ENCODE results near the gene SHC4. TPM values are rescaled to one million over a fixed set of nuclear protein-coding genes. Genes with fewer than 3 reads are reported as not detected.
"Not testable (repeated sequence)": the region's sequence is repeated elsewhere in the genome, so short reads cannot be mapped to it uniquely, and the experiment has no call there.

The SHC4 gene
- polyA plus RNA-seq, 3 donors = 0.09 to 1.9 (median 0.15) TPM

- no peak overlapping the region for H3K27ac ChIP-seq (ENCODE audit: low read depth, low read length)
- WGBS, 3 donors = 92 to 96% (median 94%) methylated on average over 35 of the region's 35 CpGs
These were observed 9.2 kb upstream of the SHC4 start for GRCh38 chr15:48972750-48973503.

DNA sequence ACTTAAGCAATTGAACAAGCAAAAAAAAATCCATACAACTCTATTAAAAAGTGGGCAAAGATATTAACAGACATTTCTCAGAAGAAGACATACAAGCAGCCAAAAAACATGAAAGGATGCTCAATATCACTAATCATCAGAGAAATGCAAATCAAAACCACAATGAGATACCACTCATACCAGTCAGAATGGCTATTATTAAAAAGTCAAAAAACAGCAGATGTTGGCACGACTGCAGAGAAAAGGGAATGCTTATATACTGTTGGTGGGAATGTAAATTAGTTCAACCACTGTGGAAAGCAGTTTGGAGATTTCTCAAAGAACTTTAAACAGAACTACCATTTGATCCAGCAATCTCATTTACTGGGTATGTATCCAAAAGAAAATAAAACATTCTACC, 7.2 kb upstream of the SHC4 start:
- WGBS, 3 donors = 76 to 88% (median 80%) methylated on average over 1 of the region's 1 CpG
- H3K27ac ChIP-seq (ENCODE audit: low read depth, low read length) = not testable (repeated sequence)

GRCh38 chr15:48968066-48968465, 4.3 kb upstream of the SHC4 start:
- no peak overlapping the region for H3K27ac ChIP-seq (ENCODE audit: low read depth, low read length)
- 77 to 93% (median 91%) methylated on average over 4 of the region's 4 CpGs for WGBS, 3 donors

GRCh38 chr15:48967336-48967735, 3.6 kb upstream of the SHC4 start:
- no peak overlapping the region for H3K27ac ChIP-seq (ENCODE audit: low read depth, low read length)

GRCh38 chr15:48966595-48967301, 3.0 kb upstream of the SHC4 start:
- WGBS, 3 donors = 49 to 74% (median 61%) methylated on average over 2 of the region's 2 CpGs
- H3K27ac ChIP-seq (ENCODE audit: low read depth, low read length) = no peak overlapping the region

GRCh38 chr15:48965972-48966371, 2.3 kb upstream of the SHC4 start:
- no peak overlapping the region for H3K27ac ChIP-seq (ENCODE audit: low read depth, low read length)

DNA sequence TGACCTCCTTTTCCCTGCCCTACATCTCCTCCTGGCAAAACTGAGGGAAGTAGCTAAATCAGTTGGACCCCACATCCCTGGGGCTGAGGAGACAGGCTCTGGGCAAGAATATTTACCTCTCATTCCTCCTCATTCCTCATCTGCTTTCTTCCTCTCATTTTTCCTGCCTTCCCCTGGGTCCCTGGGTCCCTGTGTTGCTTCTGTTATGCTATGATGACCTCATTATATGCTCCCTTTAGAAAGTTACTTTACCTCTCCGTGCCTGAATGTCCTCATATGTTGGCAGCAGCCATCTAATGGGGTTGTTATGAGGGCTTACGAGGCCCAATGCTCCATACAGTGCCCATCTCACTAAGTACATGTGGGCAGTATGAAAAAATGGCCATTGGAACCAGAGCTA, 1.2 kb upstream of the SHC4 start:
- H3K27ac ChIP-seq (ENCODE audit: low read depth, low read length) = no peak overlapping the region
- 81 to 93% (median 88%) methylated on average over 2 of the region's 2 CpGs for WGBS, 3 donors

- WGBS, 3 donors = 6 to 11% (median 9%) methylated on average over 54 of the region's 54 CpGs
- no peak overlapping the region for H3K27ac ChIP-seq (ENCODE audit: low read depth, low read length)
These were observed 826 bp downstream of the SHC4 start for GRCh38 chr15:48962662-48963523.

GRCh38 chr15:48955967-48956366, 7.8 kb downstream of the SHC4 start:
- no peak overlapping the region for H3K27ac ChIP-seq (ENCODE audit: low read depth, low read length)
- 75 to 89% (median 78%) methylated on average over 3 of the region's 3 CpGs for WGBS, 3 donors

- H3K27ac ChIP-seq (ENCODE audit: low read depth, low read length) = no peak overlapping the region
- WGBS, 3 donors = 84 to 94% (median 93%) methylated on average over 4 of the region's 4 CpGs
These were observed 8.3 kb downstream of the SHC4 start for GRCh38 chr15:48955370-48955769.

DNA sequence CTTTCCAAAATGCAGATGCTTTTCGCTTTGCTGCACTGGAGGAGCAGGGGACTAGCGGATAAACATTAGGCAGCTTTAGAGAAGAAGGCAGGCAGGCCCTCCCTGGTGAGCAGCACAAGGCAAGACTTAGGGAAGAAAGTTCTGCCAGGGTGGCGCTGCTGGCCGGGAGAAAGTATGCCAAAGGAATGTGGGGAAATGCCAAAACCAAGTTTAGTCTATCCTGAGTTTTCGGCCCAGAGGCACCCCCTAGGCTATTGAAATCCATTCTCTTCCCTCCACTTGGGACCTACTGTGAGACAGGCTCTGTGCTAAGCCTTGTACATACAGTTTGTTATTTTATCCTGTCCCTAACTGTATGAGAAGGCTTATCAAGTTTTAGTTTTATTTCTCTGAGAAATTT, 9.2 kb downstream of the SHC4 start:
- 58 to 74% (median 73%) methylated on average over 5 of the region's 5 CpGs for whole genome bisulfite sequencing, 3 donors
- no peak overlapping the region for H3K27ac ChIP-seq (ENCODE audit: low read depth, low read length)

DNA sequence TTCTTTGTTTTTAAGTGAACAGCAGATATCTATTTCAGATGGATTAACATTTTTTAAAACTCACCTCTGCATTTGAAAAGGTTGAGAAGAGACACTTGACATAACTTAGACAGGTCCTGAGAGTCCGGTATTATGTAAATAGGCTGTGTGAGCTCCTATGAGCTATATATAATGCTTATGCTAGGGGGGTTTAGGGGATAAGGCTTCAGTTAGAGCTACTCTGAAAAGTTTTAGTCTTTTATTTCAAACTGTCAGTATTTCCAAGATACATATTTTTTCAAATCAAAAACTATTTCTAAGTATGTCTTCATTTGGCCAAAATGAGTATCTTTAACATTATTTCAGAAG, 16.9 kb downstream of the SHC4 start:
- H3K27ac ChIP-seq (ENCODE audit: low read depth, low read length) = no peak overlapping the region
- 73 to 95% (median 87%) methylated on average over 1 of the region's 1 CpG for WGBS, 3 donors

GRCh38 chr15:48946074-48946839, 17.5 kb downstream of the SHC4 start:
- WGBS, 3 donors = 22 to 42% (median 38%) methylated on average over 5 of the region's 5 CpGs
- no peak overlapping the region for H3K27ac ChIP-seq (ENCODE audit: low read depth, low read length)

- WGBS, 3 donors = 67 to 91% (median 86%) methylated on average over 2 of the region's 2 CpGs
- H3K27ac ChIP-seq (ENCODE audit: low read depth, low read length) = no peak overlapping the region
These were observed 18.3 kb downstream of the SHC4 start for GRCh38 chr15:48945386-48945785.

- no peak overlapping the region for H3K27ac ChIP-seq (ENCODE audit: low read depth, low read length)
- 72 to 86% (median 85%) methylated on average over 5 of the region's 5 CpGs for WGBS, 3 donors
These were observed 21.8 kb downstream of the SHC4 start for GRCh38 chr15:48941904-48942303.

- 66 to 86% (median 83%) methylated on average over 6 of the region's 6 CpGs for WGBS, 3 donors
- no peak overlapping the region for H3K27ac ChIP-seq (ENCODE audit: low read depth, low read length)
These were observed 23.2 kb downstream of the SHC4 start for GRCh38 chr15:48940508-48940907.

DNA sequence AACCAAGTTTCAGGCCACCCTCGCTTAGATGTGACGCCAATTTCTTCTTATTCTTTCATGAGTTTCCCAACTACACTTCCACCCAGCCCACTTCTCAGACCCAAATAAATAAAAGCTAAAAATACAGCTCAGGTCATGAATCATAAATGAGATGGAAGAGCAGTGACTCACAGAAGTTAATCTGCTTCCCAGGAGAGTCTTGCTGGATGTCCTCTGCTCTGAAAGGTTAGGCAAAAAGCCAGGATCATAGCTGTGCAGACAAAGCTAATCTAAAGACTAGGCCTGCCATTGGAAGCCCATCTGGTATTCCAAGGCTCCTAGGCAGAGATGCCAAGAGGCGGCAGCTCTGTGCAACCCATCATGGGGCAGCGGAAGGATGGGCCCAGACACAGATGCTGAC, 24.1 kb downstream of the SHC4 start:
- 85 to 91% (median 88%) methylated on average over 4 of the region's 4 CpGs for WGBS, 3 donors
- H3K27ac ChIP-seq (ENCODE audit: low read depth, low read length) = no peak overlapping the region

DNA sequence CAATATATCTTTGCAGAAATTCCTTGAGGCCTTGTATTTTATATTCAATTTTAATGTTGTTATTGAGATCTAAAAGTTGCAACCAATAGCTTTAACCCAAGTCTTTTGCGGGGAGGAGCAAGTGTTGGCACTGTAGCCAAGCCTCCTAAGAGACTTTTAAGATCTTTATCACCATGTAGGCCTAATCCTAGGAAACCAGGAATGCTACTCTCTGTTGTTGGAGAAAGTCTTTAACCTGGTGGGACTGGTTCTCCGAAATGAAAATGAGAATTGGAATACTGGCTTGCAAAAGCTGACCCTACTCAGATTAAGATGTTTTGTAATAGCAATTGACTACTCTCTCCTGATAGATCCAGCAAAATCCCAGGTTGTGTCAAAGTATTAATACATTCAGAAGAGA, 25.8 kb downstream of the SHC4 start:
- H3K27ac ChIP-seq (ENCODE audit: low read depth, low read length) = no peak overlapping the region
- WGBS, 3 donors = 80 to 92% (median 87%) methylated on average over 2 of the region's 2 CpGs

GRCh38 chr15:48936666-48937065, 27.1 kb downstream of the SHC4 start:
- 67 to 89% (median 80%) methylated on average over 1 of the region's 1 CpG for WGBS, 3 donors
- no peak overlapping the region for H3K27ac ChIP-seq (ENCODE audit: low read depth, low read length)

Measured in adipose tissue (tissue), 3 donors.